ENCODE measurements around the gene GPHA2. TPM values are rescaled to one million over a fixed set of nuclear protein-coding genes. Genes with fewer than 3 reads are reported as not detected.

The GPHA2 gene
- total and polyA plus RNA-seq, 7 donors = not detected

DNA sequence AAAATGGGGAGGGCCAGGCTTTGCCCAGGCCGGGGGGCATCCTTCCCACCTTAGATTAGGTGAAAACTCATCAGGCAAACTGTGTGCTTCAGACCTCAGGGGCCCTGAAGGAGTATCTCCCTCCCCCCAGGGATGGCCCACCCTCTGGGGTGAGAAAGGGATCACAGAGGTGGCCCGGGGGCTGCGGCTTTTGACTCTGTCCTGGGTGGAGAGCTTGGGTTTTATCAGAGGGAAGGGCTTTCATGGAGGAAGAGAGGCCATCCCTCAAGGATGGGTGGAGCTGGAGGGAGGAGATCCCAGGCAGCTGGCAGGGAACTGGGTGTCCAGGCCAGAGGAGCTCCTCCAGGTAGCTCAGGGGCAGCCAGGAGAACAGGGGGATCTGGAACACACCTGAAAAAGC, 14.3 kb downstream of the GPHA2 start:
- 56 to 59% (median 57%) methylated on average over 3 of the region's 3 CpGs for WGBS, 3 donors
- Histone ChIP-seq H3K27ac (no peak overlapping the region), H3K9me3 (no peaks in the 10 kb centered on the region), H3K36me3 (ENCODE audit: insufficient read depth in 1 of 2, low read depth in 1 of 2) (peaks cover 0 to 1% of the 10 kb centered on the region in 2 donors), H3K27me3 (ENCODE audit: insufficient read depth in 3 of 3, low read length in 2 of 3) (no peaks in the 10 kb centered on the region), H3K4me3 (no peak overlapping the region), H3K4me1 (peaks cover 27% of the 10 kb centered on the region)
- intact Hi-C loops (cut with DNase I) = no loop called here
- ATAC-seq (no peak), DNase-seq (peak in 1 of 2 donors; percentile 28)
- TF ChIP-seq, protein P1, sequence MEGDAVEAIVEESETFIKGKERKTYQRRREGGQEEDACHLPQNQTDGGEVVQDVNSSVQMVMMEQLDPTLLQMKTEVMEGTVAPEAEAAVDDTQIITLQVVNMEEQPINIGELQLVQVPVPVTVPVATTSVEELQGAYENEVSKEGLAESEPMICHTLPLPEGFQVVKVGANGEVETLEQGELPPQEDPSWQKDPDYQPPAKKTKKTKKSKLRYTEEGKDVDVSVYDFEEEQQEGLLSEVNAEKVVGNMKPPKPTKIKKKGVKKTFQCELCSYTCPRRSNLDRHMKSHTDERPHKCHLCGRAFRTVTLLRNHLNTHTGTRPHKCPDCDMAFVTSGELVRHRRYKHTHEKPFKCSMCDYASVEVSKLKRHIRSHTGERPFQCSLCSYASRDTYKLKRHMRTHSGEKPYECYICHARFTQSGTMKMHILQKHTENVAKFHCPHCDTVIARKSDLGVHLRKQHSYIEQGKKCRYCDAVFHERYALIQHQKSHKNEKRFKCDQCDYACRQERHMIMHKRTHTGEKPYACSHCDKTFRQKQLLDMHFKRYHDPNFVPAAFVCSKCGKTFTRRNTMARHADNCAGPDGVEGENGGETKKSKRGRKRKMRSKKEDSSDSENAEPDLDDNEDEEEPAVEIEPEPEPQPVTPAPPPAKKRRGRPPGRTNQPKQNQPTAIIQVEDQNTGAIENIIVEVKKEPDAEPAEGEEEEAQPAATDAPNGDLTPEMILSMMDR (IDR thresholded peaks at IDR 0.05) = no peak

DNA sequence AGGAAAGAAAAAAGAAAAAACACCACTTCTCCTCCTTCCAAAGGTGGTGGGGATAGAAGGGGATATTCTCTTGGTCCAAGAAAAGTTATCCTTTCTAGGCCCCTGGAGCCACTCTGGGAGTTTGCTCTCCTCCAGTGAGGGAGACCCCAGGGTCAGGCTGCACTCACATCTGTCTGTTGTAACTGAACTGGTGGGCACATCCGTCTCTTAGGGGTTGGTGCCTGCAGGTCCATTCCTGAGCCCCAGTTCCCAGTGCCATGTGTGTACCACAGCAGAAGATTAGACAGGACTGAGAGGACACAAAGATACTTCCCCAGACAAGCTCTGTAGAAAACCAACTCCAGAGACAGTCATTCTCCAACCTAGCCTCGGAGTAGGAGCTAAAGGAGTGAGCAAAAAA, 15.6 kb downstream of the GPHA2 start:
- 70 to 75% (median 75%) methylated on average over 2 of the region's 2 CpGs for WGBS, 3 donors
- TF ChIP-seq, protein P1 (IDR thresholded peaks at IDR 0.05) = no peak
- H3K36me3 ChIP-seq (ENCODE audit: insufficient read depth in 1 of 2, low read depth in 1 of 2) = no peaks in the 10 kb centered on the region
- no peak overlapping the region for H3K4me3 ChIP-seq
- no peak for DNase-seq
- H3K9me3 ChIP-seq = no peaks in the 10 kb centered on the region
- H3K4me1 ChIP-seq = peaks cover 33% of the 10 kb centered on the region
- H3K27me3 ChIP-seq (ENCODE audit: insufficient read depth in 3 of 3, low read length in 2 of 3) = no peaks in the 10 kb centered on the region
- no peak for ATAC-seq
- H3K27ac ChIP-seq = peak overlapping the region; percentile 84
- intact Hi-C loops (cut with DNase I) = no loop called here

DNA sequence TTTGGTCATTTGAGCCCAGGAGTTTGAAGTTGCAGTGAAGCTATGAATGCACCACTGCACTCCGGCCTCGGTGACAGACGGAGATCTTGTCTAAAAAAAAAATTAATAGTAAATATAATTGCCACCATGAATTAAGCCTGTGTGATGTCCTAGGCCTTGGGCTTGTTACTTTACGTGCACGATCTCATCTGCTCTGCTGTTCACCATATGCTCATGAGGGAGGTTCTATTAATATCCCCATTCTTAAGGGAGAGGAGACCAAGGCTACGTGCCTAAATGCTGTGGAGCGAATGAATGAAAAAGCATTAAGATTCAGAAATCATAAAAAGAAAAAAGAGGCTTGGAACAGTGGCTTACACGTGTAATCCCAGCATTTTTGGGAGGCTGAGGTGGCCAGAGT, 16.1 kb downstream of the GPHA2 start:
- intact Hi-C loops (cut with DNase I) = loop anchor here in 1 of 2 donors (5.0 kb wide), 1 partner anchor 78 kb away; the partner anchor contains the start of gene BATF2
- Histone ChIP-seq H3K27me3 (ENCODE audit: insufficient read depth in 3 of 3, low read length in 2 of 3) (no peaks in the 10 kb centered on the region), H3K4me3 (no peak overlapping the region), H3K36me3 (ENCODE audit: insufficient read depth in 1 of 2, low read depth in 1 of 2) (no peaks in the 10 kb centered on the region), H3K4me1 (peaks cover 34% of the 10 kb centered on the region), H3K27ac (peak overlapping the region; percentile 84), H3K9me3 (no peaks in the 10 kb centered on the region)
- ATAC-seq = no peak
- WGBS, 3 donors = 59 to 70% (median 70%) methylated on average over 8 of the region's 8 CpGs
- DNase-seq = no peak
- TF ChIP-seq, protein P1 (IDR thresholded peaks at IDR 0.05) = no peak

DNA sequence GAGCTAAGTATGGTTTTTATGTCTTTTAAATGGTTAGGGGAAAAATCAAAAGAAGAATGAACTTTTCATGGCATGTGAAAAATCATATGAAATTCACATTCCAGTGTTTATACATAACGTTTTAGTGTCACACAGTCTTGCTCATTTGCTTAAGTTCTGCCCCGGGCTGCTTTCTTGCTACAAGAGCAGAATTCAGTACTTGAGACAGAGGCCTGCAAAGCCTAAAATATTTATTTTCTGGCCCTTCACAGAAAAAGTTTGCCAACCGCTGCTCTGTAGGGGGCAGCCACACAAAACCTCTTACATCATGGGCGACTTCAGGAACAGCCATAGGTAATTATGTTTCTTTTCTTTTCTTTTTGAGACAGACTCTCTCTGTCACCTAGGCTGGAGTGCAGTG, 17.7 kb downstream of the GPHA2 start:
- Histone ChIP-seq H3K27ac (peak overlapping the region; percentile 84), H3K4me3 (peak overlapping the region; percentile 91), H3K9me3 (no peaks in the 10 kb centered on the region), H3K27me3 (ENCODE audit: insufficient read depth in 3 of 3, low read length in 2 of 3) (no peaks in the 10 kb centered on the region), H3K4me1 (peaks cover 25% of the 10 kb centered on the region), H3K36me3 (ENCODE audit: insufficient read depth in 1 of 2, low read depth in 1 of 2) (peaks cover 0 to 16% of the 10 kb centered on the region in 2 donors)
- WGBS, 3 donors = 8 to 16% (median 8%) methylated on average over 4 of the region's 4 CpGs
- no peak for DNase-seq
- intact Hi-C loops (cut with DNase I) = loop anchor here in 1 of 2 donors (5.0 kb wide), 1 partner anchor 79 kb away; the partner anchor contains the start of gene BATF2
- ATAC-seq = no peak
- TF ChIP-seq, protein P1 (IDR thresholded peaks at IDR 0.05) = no peak

DNA sequence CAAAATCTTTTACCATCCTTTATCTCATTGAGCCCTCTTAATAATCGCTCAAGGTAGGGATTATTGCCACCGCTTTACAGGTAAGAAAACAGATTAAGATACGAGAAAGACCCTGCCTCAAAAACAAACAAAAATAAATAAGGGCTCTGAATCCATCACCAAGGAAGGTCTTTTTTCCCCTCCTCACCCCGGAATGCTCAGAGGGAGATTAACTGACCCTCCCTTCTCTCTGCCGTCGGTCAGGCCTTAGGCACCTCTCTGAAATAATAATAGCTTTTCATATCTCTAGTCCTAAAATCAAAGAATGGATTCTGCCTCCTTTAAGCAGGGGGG, 18.1 kb downstream of the GPHA2 start:
- Histone ChIP-seq H3K27me3 (ENCODE audit: insufficient read depth in 3 of 3, low read length in 2 of 3) (no peaks in the 10 kb centered on the region), H3K27ac (peak overlapping the region; percentile 84), H3K4me1 (peaks cover 25% of the 10 kb centered on the region), H3K4me3 (peak overlapping the region; percentile 91), H3K9me3 (no peaks in the 10 kb centered on the region), H3K36me3 (ENCODE audit: insufficient read depth in 1 of 2, low read depth in 1 of 2) (peaks cover 0 to 20% of the 10 kb centered on the region in 2 donors)
- no peak for ATAC-seq
- intact Hi-C loops (cut with DNase I) = loop anchor here in 1 of 2 donors (5.0 kb wide), 1 partner anchor 80 kb away; the partner anchor contains the start of gene BATF2
- no peak for DNase-seq
- 2 to 3% (median 2%) methylated on average over 6 of the region's 6 CpGs for WGBS, 3 donors
- TF ChIP-seq, protein P1 (IDR thresholded peaks at IDR 0.05) = no peak

Data from psoas muscle (tissue), 8 donors.